GM12878 (cell line): ENCODE results near the gene DGKB. TPM values are rescaled to one million over a fixed set of nuclear protein-coding genes. Genes with fewer than 3 reads are reported as not detected.
"Not testable (repeated sequence)": the region's sequence is repeated elsewhere in the genome, so short reads cannot be mapped to it uniquely, and the experiment has no call there.

Experiments used
- ATAC-seq: fragments of 200-7000 bp; cut with Tn5 transposase; 3 replicates; pipeline ENCODE4 v1.9.1; 2020; ENCODE audit warnings: mild to moderate bottlenecking, moderate library complexity
- BruUV-seq: library from RNA; stranded (reverse); fragments of 400-500 nt; replicated peaks from 2 replicates; lab custom pipeline; 2021; lab: Mats Ljungman, UMichigan
- CTCF ChIA-PET: fragments of 300-600 bp; sonication (Branson Sonifier 250); formaldehyde crosslinking; extraction: SDS; loops from one replicate; lab custom pipeline; 2021; ENCODE audit warnings: inconsistent platforms; lab: Yijun Ruan, JAX
- POLR2A ChIA-PET: fragments of 350-600 bp; formaldehyde crosslinking; extraction: SDS; loops from one replicate; lab custom pipeline; 2021; ENCODE audit warnings: inconsistent platforms; lab: Charles Lee
- RAD21 ChIA-PET: fragments of 300-600 bp; sonication (Branson Sonifier 250); formaldehyde crosslinking; loops from one replicate; lab custom pipeline; 2023; ENCODE audit warnings: antibody characterized with exemption; ENCODE audit not compliant: unreplicated experiment; lab: Charles Lee
- SMC1A ChIA-PET: fragments of 300-600 bp; sonication (Branson Sonifier 250); formaldehyde crosslinking; loops from one replicate; lab custom pipeline; 2023; ENCODE audit not compliant: unreplicated experiment, uncharacterized antibody; lab: Charles Lee
- DNase-seq: peaks from one replicate; pipeline ENCODE4 v3.0.0-alpha.2; 2011; ENCODE audit warnings: low read depth, low spot score
- FAIRE-seq: peaks from 3 replicates; lab custom pipeline; 2011; peaks lifted over from hg19 to GRCh38; lab: Jason Lieb, UNC
- H2AFZ ChIP-seq: 2 replicates; pipeline ENCODE4 v1.6.0; 2011; ENCODE audit warnings: low read depth, low read length, control low read depth; ENCODE audit not compliant: control insufficient read depth
- H3K27ac ChIP-seq: 2 replicates; pipeline ENCODE4 v1.5.1; 2011; ENCODE audit warnings: control low read depth; ENCODE audit not compliant: control insufficient read depth, insufficient read depth
- H3K27me3 ChIP-seq, 2 experiments: replicated peaks in 1 of 2; 2 replicates each; pipeline versions ENCODE4 v1.6.0 to v1.6.1; 2011; ENCODE audit warnings: low read length in 1 of 2; ENCODE audit not compliant: control insufficient read depth in 2 of 2, insufficient read depth in 2 of 2
- H3K36me3 ChIP-seq, 2 experiments: 2 replicates each; pipeline ENCODE4 v1.5.1; 2011; ENCODE audit warnings: low read length in 1 of 2; ENCODE audit not compliant: control insufficient read depth in 2 of 2, insufficient read depth in 2 of 2
- H3K4me1 ChIP-seq: 2 replicates; pipeline ENCODE4 v1.6.1; 2011; ENCODE audit warnings: mild to moderate bottlenecking, low read length, moderate library complexity, mixed read lengths; ENCODE audit not compliant: control insufficient read depth, insufficient read depth
- H3K4me2 ChIP-seq: 2 replicates; pipeline ENCODE4 v1.6.0; 2011; ENCODE audit warnings: control low read depth; ENCODE audit not compliant: control insufficient read depth, insufficient read depth
- H3K4me3 ChIP-seq: fragments of 200-600 bp; sonication (generic); 2 replicates; pipeline ENCODE4 v1.5.1; 2016
- H3K79me2 ChIP-seq: 2 replicates; pipeline ENCODE4 v1.6.0; 2011; ENCODE audit warnings: low read length; ENCODE audit not compliant: control insufficient read depth, insufficient read depth
- H3K9ac ChIP-seq: 2 replicates; pipeline ENCODE4 v1.8.0; 2011; ENCODE audit warnings: low read length, control low read depth, mixed read lengths; ENCODE audit not compliant: control insufficient read depth, insufficient read depth
- H3K9me3 ChIP-seq: replicated peaks from 3 replicates; pipeline ENCODE4 v1.5.1; 2011; ENCODE audit warnings: mild to moderate bottlenecking, low read length; ENCODE audit not compliant: control insufficient read depth, insufficient read depth
- H4K20me1 ChIP-seq: 2 replicates; pipeline ENCODE4 v1.6.0; 2011; ENCODE audit not compliant: control insufficient read depth, insufficient read depth
- CBFB ChIP-seq: IDR thresholded peaks from 2 replicates; pipeline ENCODE4 v1.6.1; 2016; ENCODE audit warnings: antibody characterized with exemption, low read depth
- CHD1 ChIP-seq: IDR thresholded peaks from 2 replicates; pipeline ENCODE4 v1.6.1; 2012; ENCODE audit warnings: low read depth, low read length, improper control_type of control experiment
- CREB1 ChIP-seq: IDR thresholded peaks from 2 replicates; pipeline ENCODE4 v1.6.1; 2012; ENCODE audit warnings: low read depth, mild to moderate bottlenecking, inconsistent platforms
- E2F8 ChIP-seq: fragments of 450-650 bp; IDR thresholded peaks from 2 replicates; pipeline ENCODE4 v1.6.1; 2018; ENCODE audit warnings: mild to moderate bottlenecking, low read depth, moderate library complexity; ENCODE audit not compliant: partially characterized antibody
- KAT2A ChIP-seq: conservative IDR thresholded peaks from 2 replicates; pipeline ENCODE4 v1.6.1; 2011; ENCODE audit warnings: low read depth, low read length; ENCODE audit not compliant: control insufficient read depth
- LARP7 ChIP-seq: fragments of 450-650 bp; IDR thresholded peaks from 2 replicates; pipeline ENCODE4 v1.6.1; 2017; ENCODE audit warnings: mild to moderate bottlenecking
- NR2C1 ChIP-seq: fragments of 450-650 bp; IDR thresholded peaks from 2 replicates; pipeline ENCODE4 v1.6.1; 2017; ENCODE audit warnings: antibody characterized with exemption, mild to moderate bottlenecking, moderate library complexity
- NRF1 ChIP-seq: conservative IDR thresholded peaks from 2 replicates; pipeline ENCODE4 v1.6.1; 2011; ENCODE audit warnings: mild to moderate bottlenecking, low read depth, low read length, improper control_type of control experiment
- RBBP5 ChIP-seq: fragments of 200-600 bp; sonication (generic); conservative IDR thresholded peaks from 2 replicates; pipeline ENCODE4 v1.6.1; 2016
- SIN3A ChIP-seq: IDR thresholded peaks from 2 replicates; pipeline ENCODE4 v1.6.1; 2012; ENCODE audit warnings: low read depth, low read length, improper control_type of control experiment
- SUPT20H ChIP-seq: IDR thresholded peaks from 2 replicates; pipeline ENCODE4 v1.6.1; 2011; ENCODE audit warnings: low read depth, mild to moderate bottlenecking, low read length, moderate library complexity, borderline replicate concordance; ENCODE audit not compliant: control insufficient read depth
- TAF1 ChIP-seq: IDR thresholded peaks from 2 replicates; pipeline ENCODE4 v1.6.1; 2011; ENCODE audit warnings: mild to moderate bottlenecking, low read depth, low read length, borderline replicate concordance
- ZNF384 ChIP-seq: IDR thresholded peaks from 2 replicates; pipeline ENCODE4 v1.6.1; 2012; ENCODE audit warnings: low read depth, mild to moderate bottlenecking, low read length, improper control_type of control experiment, borderline replicate concordance
- ZZZ3 ChIP-seq: IDR thresholded peaks from 2 replicates; pipeline ENCODE4 v1.6.1; 2011; ENCODE audit warnings: low read depth; ENCODE audit not compliant: control insufficient read depth, insufficient read length
- WGBS: methylation state at CpG from one replicate; pipeline ENCODE4 v1.1.6; 2016; ENCODE audit warnings: low lambda C conversion rate; ENCODE audit not compliant: insufficient replicate concordance, insufficient coverage; ENCODE audit errors: missing lambda C conversion rate; 5-methylcytosine and 5-hydroxymethylcytosine counted together
- in situ Hi-C: fragments of 300-500 bp; cut with MboI; formaldehyde crosslinking; loops from 9 replicates; pipeline ENCODE4 v1.14.3; 2018; ENCODE audit warnings: mixed read lengths
- intact Hi-C: fragments of 100-400 bp; cut with micrococcal nuclease; formaldehyde crosslinking; loops from one replicate; pipeline ENCODE4 v1.14.2; 2022; ENCODE audit not compliant: unreplicated experiment
- polyA plus RNA-seq, 11 experiments: library from polyadenylated mRNA; depleted of rRNA in 4 of 11; unstranded in 6 of 11; stranded (reverse) in 5 of 11; fragments of >200 nt; fragmentation: Nextera tagmentation in 4 of 11; fragmentation: Illumina TruSeq in 1 of 11; extraction: Ambion mirVana in 4 of 11; extraction: Trizol in 1 of 11; gene quantifications; 1 replicate in 1 of 11; 2 replicates in 10 of 11; pipeline versions ENCODE4 v1.2.1 to v1.2.3, GENCODE V29; 2011 to 2016; ENCODE audit warnings: inconsistent platforms in 2 of 11, missing spikeins in 2 of 11, low read depth in 1 of 11
- total RNA-seq, 4 experiments: library from RNA; depleted of rRNA in 3 of 4; stranded (reverse); fragments of >200 nt in 3 of 4; fragmentation: Illumina TruSeq in 1 of 4; extraction: Trizol in 1 of 4; gene quantifications; 2 replicates each; pipeline versions ENCODE4 v1.2.1 to v1.2.3, GENCODE V29; 2013 to 2021
- TF ChIP-seq, protein P1 (sequence below): IDR thresholded peaks from 2 replicates; pipeline ENCODE4 v1.6.1; 2011; ENCODE audit warnings: borderline replicate concordance, low read depth, mild to moderate bottlenecking, moderate library complexity, low read length; ENCODE audit not compliant: insufficient read depth, poor library complexity, severe bottlenecking

DGKB gene
- total and polyA plus RNA-seq, 10 of the 15 experiments (the other 5 are each of a cell fraction or from before 2014, with no cell fraction given): 0.02 to 0.10 (median 0.04) TPM; not detected in 6

DNA sequence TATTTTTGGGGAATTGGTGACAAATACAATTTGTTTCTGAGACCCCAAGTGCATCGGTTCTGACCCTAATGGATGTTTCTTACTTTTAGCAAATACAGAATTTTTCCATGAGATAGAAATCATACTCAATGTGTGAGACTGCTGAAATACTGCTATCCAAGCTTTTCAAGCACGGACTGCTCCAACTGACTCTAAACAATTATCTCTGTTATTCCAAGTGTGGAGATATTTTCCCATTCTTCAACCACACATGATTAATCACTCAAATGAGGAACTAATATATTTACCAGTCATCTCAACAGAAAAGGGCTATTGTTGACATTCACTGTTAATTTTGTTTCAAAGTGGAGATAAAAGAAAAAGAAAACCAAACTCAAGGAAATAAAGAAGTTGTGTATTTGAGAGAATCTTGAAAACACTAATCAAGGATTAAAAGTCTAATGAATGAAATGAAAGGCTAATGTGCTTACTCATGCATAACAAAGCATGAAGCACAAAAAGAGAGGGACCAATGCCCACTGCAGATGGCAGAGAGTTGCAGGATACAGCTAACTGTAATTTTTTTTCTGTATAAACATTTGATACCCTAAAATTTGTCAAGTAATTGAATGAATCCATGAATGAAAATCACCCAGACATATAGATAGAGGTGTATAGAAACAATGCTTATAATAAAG, 423.6 kb downstream of the DGKB start:
- in situ Hi-C loops (no loop called here), intact Hi-C loops (no loop called here)
- H3K4me3 ChIP-seq: no peak overlapping the region
- no peaks in the 10 kb centered on the region for H3K27me3 ChIP-seq
- no peak for TF ChIP-seq CHD1
- TF ChIP-seq SIN3A: no peak
- TF ChIP-seq LARP7: no peak
- no peak for TF ChIP-seq NRF1
- TF ChIP-seq CBFB: no peak
- TF ChIP-seq RBBP5: no peak
- TF ChIP-seq KAT2A: no peak
- TF ChIP-seq TAF1: no peak
- TF ChIP-seq ZZZ3: no peak
- TF ChIP-seq, protein P1, sequence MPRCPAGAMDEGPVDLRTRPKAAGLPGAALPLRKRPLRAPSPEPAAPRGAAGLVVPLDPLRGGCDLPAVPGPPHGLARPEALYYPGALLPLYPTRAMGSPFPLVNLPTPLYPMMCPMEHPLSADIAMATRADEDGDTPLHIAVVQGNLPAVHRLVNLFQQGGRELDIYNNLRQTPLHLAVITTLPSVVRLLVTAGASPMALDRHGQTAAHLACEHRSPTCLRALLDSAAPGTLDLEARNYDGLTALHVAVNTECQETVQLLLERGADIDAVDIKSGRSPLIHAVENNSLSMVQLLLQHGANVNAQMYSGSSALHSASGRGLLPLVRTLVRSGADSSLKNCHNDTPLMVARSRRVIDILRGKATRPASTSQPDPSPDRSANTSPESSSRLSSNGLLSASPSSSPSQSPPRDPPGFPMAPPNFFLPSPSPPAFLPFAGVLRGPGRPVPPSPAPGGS: no peak
- no peak for TF ChIP-seq SUPT20H
- TF ChIP-seq E2F8: no peak
- TF ChIP-seq CREB1: no peak
- TF ChIP-seq NR2C1: no peak
- no peak for TF ChIP-seq ZNF384
- no peaks in the 10 kb centered on the region for H3K36me3 ChIP-seq
- POLR2A ChIA-PET: no interaction called here
- ATAC-seq (no peak), FAIRE-seq (no peak), DNase-seq (no peak)
- CTCF ChIA-PET: no interaction called here
- no peaks in the 10 kb centered on the region for H3K79me2 ChIP-seq
- SMC1A ChIA-PET: no interaction called here
- H4K20me1 ChIP-seq: no peaks in the 10 kb centered on the region
- no peaks in the 10 kb centered on the region for H3K9me3 ChIP-seq
- no peak overlapping the region for H3K27ac ChIP-seq
- WGBS: 18% methylated on average over 2 of the region's 2 CpGs
- no peaks in the 10 kb centered on the region for H3K4me1 ChIP-seq
- no peak overlapping the region for H3K4me2 ChIP-seq
- no peak overlapping the region for H3K9ac ChIP-seq
- RAD21 ChIA-PET: no interaction called here
- H2AFZ ChIP-seq: no peak overlapping the region
- BruUV-seq: no TSS peak

DNA sequence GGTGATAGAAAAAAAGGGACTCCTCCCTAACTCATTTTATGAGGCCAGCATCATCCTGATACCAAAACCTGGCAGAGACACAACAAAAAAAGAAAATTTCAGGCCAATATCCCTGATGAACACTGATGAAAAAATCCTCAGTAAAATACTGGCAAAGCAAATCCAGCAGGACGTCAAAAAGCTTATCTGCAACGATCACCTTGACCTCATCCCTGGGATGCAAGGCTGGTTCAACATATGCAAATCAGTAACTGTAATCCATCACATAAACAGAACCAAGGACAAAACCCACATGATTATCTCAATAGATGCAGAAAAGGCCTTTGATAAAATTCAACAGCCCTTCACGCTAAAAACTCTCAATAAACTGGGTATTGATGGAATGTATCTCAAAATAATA, 440.8 kb downstream of the DGKB start:
- BruUV-seq, in situ Hi-C loops, H3K27ac ChIP-seq, H3K4me2 ChIP-seq, H3K27me3 ChIP-seq, FAIRE-seq, DNase-seq, H4K20me1 ChIP-seq, intact Hi-C loops, H3K36me3 ChIP-seq, H3K79me2 ChIP-seq, SMC1A ChIA-PET, H2AFZ ChIP-seq, ATAC-seq, H3K4me3 ChIP-seq, H3K4me1 ChIP-seq, H3K9me3 ChIP-seq, H3K9ac ChIP-seq: not testable (repeated sequence)
- CTCF ChIA-PET: interaction anchor here (0.6 to 4.6 kb wide), 2 partner anchors 230 to 750 kb away, joined by 3 to 21 read pairs; no protein-coding TSS in a partner anchor
- RAD21 ChIA-PET: interaction anchor here (1.5 kb wide), 1 partner anchor 230 kb away, joined by 4 read pairs; no protein-coding TSS in a partner anchor
- POLR2A ChIA-PET: interaction anchor here (0.6 kb wide), 1 partner anchor 630 kb away, joined by 5 read pairs; no protein-coding TSS in a partner anchor
- 23% methylated on average over 3 of the region's 3 CpGs for WGBS
